CD1c-positive myeloid dendritic cell (primary cell): ENCODE results near the gene COL23A1.
"Not testable (repeated sequence)": the region's sequence is repeated elsewhere in the genome, so short reads cannot be mapped to it uniquely, and the experiment has no call there.

Experiments
- DNase-seq: peaks from one replicate; pipeline ENCODE4 v3.0.0-alpha.2; 2016; ENCODE audit errors: extremely low spot score

COL23A1 gene

GRCh38 chr5:178323541-178323865, 266.7 kb downstream of the COL23A1 start:
- no peak for DNase-seq

GRCh38 chr5:178322736-178323540, 267.3 kb downstream of the COL23A1 start:
- DNase-seq, result no peak

DNA sequence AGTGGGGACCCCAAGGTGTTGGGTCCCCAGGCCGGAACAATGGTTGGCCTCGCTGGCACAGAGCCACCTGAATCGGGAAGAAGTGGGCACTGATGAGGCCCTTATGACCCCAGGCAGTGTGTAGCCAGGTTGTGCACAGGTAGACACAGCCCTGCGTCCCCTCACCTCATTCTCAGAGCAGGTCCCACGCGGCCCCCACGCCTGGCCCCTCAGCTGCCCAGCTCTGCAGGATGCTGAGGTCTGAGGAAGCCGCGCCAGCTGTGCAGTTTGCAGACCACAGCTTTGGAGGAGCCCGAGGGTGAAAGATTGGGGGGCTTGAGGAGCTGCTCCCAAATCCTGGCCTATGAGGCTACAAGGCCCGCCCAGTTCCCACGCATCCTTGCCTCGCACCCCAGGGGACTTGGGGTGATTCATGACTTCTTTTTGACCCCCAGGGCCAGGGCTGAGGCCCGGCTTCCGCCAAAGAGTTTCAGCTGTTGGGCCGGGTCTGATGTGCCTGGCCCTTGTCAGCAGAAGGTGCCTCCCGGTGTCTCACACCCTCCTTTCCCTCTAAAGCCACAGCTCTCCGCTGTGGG, 269.8 kb downstream of the COL23A1 start:
- DNase-seq, result no peak

DNA sequence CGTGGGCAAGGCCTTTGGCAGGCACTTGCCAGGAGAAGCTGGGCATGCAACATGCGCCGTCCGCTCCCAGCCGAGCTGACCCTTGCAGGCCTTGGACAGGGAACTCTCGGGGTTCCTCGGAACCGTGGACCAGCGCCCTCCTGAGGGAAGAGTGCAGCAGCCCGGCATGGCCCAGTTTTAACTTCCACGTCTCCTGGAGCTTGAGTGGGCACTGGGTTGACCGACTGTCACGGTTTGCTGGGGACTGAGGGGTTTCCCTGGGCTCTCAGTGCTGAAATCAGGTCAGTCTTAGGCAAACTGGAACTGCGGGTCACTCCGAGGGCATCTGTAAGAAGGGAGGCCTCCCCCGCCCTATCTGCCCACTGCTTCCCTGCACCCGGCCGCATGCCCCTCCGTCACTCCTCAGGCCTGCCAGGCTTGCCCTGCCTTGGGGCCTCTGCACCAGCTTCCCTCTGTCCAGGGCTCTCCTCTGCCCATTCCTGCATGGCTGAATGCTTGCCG, 270.6 kb downstream of the COL23A1 start:
- no peak for DNase-seq

DNA sequence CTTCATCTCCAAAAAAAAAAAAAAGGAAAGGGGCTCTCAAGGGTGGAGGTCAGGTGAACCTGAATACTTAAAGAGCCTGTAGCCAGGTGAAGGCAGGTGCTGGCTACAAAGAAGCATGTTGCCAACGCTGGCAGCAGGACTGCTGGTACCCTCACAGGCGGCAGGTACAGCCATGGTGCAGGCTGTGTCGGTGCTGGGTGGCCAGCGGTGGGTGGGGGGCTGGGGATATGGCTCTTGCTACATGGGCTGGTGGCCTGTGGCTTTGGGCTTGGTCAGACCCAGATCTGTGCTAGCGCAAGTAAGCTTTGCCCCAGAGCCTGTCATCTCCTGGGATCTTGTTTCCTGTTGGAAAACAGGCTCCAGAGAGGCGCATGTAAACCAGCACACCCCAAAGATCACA, 271.3 kb downstream of the COL23A1 start:
- no peak for DNase-seq

DNA sequence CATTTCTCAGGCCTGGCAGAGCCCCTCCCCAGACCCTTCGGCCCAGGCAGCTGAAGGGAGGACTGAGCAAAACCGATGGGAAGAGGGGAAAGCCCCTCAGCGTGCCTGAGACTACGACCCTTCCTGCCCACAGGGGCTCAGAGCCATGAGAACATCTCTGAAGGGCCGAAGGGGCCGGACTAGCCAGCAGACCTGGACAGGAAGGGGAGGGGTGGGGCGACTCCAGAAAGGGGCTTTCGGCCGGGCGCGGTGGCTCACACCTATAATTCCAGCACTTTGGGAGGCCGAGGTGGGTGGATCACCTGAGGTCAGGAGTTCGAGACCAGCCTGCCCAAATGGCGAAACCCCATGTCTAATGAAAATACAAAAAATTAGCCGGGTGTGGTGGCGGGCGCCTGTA, 271.8 kb downstream of the COL23A1 start:
- DNase-seq, result no peak

GRCh38 chr5:178317727-178318126, 272.5 kb downstream of the COL23A1 start:
- not testable (repeated sequence) for DNase-seq

DNA sequence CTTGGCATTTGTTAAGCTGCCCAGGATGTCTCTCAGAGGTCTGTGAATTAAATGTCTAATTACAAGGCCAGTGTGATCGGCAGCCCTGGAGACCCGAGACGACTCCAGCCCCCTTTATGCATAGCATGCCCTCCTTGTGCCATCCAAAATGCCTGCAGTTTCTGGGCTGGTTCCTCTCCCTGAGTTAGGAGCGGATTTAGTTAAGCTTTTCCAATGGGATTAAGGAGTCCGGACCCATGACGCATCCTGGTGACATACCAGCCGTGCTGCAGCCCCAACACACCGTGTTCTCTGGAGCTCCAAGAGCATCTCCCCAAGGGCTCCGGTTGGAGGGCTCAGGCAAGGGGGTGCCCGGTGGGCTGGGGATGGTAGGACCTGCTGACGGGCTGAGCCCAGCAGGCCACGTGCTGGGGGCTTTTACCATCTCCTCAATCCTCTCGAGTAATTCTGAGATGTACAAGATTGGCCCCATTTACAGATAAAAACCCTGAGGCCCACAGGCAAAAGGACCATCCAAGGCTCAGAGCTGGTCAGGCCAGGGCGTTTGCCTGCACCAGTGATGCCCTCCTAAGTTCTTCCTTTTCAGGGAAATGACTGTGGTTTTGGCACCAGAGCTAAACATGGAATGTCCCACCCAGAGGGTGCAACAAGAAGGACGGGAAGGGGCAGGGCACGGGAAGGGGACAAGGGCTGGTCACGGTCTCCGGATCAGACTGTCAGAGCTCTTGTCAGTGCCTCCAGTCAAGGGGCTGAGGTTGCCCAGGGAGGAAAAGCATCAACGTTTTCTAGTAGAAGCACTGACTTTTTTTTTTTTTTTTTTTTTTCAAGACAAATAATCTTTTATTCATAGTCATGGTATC, 275.0 kb downstream of the COL23A1 start:
- DNase-seq, result no peak

DNA sequence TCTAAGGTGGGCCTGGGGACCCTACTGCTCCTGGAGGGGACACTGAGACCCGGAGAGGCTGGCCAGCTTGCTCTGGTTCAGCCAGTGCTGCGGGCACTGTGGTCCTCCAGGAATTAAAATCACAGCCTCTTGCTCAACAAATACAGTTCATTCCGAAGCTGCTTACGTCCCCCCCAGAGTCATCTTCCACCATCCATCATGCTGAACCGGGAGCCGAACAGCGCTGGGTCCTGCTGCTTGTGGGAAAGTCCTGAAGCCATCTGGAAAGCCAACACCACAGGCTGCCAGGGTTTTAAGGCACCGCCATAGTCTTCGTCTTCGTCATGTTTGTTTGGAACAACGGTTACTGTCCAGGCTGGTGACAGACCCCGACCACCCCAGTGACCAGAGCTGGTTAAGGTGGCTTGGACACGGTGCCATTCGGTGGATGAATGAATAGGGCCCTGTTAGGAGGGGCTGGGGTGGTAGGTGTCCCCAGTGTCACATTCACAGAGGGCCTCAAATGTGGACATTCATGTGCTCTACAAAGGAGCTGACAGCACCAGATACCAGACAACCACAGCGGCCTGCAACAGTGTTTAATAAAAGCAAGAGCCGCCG, 276.0 kb downstream of the COL23A1 start:
- DNase-seq, result no peak

DNA sequence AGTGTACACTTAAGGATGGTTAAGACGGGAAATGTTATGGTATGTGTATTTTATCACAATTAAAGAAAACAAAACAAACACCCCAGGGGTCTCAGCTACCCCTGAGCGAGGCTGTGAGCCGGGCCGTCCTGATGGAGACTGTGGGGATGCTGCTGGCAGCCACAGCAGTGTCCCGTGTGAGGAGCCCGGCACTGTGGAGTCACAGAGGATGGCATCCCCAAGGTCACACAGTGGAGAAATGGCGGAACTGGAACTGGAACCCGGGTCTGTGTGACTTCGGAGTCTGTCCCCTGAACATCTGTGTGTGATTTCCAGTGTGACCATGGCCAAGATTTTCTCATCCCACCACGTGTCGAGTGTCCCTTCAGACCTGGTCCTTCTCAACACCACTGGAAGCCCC, 276.9 kb downstream of the COL23A1 start:
- no peak for DNase-seq

DNA sequence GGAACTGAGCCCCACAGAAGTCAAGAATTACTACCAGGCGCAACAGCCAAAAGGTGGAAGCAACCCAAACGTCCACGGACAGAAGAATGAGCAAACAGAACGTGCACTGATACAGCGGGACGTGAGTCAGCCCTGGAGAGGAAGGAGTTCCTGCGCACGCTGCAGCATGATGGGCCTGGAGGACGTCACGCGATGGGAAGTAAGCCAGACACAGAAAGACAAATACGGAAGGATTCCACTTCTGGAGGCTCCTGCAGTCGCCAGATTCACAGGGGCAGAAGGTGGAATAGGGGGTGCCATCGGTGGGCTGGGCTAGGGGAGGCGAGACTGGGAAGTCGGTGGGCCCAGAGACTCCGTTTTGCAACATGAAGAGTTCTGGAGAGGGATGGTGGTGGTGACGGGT, 277.3 kb downstream of the COL23A1 start:
- peak; percentile 83 for DNase-seq

DNA sequence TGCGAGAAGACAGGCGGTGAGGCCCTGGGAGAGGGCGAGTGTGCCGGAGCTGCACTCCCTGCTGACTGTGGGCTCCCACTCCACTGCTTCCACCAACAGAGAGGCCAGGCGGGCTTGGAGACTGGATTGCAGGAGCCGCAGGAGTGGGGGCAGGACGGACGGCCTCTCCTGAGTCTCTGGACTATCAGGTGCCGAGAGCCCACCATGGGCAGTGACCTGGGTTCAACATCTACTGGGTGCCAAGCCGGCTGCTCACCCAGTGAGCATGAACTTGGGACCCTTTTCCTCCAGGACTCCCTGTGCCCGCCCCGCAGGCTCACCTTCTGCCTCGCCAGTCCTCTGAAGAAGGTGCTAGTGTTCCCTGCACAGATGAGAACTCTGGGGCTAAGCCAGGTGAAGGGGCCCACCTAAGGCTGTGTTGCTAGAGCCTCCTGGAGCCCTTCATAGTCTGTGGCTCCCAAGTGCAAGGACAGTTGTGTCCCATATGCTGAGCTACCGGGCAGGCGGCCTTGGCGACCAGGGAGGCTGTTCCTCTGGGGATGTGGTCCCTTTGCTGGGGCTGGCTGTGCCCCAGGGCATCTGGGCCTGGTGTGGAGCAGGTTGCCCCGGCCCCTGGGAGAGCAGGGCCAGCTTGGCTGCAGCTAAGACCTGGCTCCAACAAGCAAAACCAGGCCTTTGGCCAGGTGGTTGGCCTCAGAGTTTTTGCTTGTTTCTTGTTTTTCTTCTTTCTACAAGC, 279.9 kb downstream of the COL23A1 start:
- DNase-seq, result no peak

- no peak for DNase-seq
Observed at GRCh38 chr5:178309271-178310013, 280.8 kb downstream of the COL23A1 start.

DNA sequence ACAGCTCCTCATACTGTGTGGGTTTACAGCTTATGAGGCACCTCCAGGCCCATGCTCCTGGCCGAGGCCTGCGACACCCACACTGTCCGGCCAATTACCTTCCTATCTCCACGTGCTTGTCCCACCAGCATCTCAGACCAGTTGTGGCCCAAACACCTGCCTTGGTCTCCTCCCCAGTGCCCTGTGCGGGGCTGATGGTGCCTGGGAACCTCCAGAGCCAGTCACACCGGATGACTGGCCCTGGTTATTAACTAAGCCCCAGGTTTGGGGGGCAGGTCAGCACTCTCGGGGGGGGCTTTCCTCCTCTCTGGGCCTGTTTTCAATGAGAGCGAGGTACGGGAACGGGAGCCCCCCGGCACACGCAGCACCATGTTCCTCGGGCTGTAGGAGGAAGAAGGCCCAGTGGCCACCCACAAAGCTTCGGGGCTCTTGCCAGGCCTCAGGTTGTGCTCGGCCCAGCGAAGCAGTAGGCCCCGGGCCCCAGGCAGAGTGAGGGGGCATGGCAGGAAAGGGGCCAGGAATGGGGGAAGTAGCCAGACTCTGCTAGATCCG, 281.6 kb downstream of the COL23A1 start:
- no peak for DNase-seq

GRCh38 chr5:178307267-178308045, 282.7 kb downstream of the COL23A1 start:
- no peak for DNase-seq

DNA sequence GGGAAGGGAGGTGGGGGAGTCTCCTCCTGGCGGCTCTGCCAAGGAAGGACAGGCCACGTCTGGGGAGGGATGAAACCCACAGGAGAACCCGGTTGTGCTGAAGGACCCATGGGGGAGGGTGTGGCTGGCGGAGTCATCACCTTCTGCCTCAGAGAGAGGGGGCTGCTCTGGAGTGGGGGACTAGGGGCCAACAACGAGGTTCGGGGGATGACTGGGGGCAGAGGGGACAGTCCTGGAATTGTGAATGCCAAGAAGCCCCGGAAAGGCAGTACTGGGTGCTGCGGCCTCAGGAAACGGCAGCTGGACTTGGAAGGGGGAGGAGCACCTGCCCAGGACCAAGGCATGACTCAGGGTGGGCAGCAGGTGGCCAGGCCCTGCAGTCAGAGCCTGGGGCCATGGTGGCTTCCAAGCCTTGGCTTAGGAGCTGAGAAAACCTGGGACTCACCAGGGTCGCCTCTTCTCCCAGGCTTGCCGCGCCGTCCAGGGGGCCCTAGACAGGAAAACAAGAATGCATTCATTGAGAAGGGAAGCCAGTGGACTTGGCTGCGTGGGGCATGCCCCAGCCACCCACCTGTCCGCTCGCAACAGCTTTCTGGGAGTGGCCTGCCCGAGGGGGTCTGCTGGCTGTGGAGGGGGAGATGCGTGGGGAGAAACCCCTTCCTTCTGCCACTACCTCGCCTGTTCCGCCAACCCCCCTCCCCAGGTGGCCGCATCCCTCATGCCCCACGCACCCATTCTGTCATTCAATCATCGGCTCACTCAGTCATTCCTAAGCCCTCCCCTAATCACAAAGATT, 283.6 kb downstream of the COL23A1 start:
- DNase-seq, result no peak

DNA sequence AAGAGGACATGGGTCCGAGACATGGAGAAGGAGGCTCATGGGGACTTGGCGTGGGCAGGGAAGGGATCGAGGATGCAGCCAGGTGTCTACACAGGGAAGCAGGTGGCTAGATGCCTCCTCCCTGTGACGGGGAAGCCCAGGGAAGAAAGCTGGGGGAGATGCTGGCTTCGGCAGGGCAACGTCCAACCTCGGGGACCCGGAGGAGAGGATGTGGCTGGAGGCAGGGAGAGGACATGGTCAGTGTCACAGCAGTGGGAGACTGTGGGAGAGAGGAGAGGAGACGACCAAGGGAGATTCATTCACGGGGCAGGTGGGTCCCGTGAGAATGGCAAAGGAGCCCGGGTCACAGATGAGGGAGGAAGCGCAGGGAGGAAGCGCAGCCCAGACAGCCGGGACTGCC, 284.4 kb downstream of the COL23A1 start:
- DNase-seq, result no peak

DNA sequence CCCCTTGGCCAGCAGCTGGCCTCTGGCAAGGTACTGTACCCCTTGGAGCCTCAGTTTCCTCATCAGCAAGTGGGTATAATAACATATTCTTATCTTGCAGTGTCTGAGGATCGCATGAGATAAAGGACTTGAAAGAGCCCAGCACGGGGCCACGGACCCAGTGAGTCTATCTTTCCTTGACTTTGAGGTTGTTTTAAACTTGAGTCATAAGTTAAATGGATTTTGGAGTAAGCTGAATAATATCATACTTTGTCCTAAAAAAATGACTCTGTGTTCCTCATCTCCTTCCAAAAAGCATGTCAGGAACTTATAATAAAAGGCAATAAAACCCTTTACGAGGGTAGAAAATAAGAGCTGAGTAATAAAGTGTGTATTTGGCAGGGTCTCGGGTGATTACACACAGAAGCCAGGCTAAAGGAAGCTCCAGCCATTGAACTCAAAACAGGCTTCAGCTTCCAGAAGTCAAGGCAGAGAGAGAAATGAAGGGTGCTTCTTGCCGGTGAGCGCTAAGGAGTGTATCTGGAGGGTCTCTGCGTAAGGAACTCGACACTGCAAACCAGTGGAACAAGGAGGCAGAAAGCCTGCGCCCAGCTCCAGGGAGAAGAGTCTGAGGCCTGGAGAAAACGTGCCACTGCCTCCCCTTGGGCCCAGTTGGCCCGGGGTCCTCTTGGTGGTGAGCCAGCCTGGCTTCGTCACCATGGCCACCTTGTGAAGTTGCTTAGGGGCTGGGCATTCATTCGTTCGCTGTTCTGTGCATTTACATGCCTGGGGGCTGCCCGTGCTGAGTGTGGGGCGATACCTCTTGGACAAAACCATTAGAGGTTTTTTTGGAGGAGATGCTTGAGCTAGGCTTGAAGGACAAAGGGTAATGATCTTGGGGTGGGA, 285.2 kb downstream of the COL23A1 start:
- no peak for DNase-seq
